Measurements from ENCODE around the gene ORM1. TPM values are rescaled to one million over a fixed set of nuclear protein-coding genes. Genes with fewer than 3 reads are reported as not detected.

The ORM1 gene
- total RNA-seq, 3 donors from 2014 or later = 2.8 TPM; not detected in 2

- H3K36me3 ChIP-seq (ENCODE audit: low read depth) = peaks cover 37% of the 10 kb centered on the region
- ATAC-seq = no peak
- TF ChIP-seq, protein P1, sequence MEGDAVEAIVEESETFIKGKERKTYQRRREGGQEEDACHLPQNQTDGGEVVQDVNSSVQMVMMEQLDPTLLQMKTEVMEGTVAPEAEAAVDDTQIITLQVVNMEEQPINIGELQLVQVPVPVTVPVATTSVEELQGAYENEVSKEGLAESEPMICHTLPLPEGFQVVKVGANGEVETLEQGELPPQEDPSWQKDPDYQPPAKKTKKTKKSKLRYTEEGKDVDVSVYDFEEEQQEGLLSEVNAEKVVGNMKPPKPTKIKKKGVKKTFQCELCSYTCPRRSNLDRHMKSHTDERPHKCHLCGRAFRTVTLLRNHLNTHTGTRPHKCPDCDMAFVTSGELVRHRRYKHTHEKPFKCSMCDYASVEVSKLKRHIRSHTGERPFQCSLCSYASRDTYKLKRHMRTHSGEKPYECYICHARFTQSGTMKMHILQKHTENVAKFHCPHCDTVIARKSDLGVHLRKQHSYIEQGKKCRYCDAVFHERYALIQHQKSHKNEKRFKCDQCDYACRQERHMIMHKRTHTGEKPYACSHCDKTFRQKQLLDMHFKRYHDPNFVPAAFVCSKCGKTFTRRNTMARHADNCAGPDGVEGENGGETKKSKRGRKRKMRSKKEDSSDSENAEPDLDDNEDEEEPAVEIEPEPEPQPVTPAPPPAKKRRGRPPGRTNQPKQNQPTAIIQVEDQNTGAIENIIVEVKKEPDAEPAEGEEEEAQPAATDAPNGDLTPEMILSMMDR (IDR thresholded peaks at IDR 0.05) = no peak
- no peak for DNase-seq
- H3K4me3 ChIP-seq = no peak overlapping the region
- H3K9me3 ChIP-seq = no peaks in the 10 kb centered on the region
- intact Hi-C loops (cut with DNase I, micrococcal nuclease) = no loop called here
- H3K4me1 ChIP-seq (ENCODE audit: low read depth) = peaks cover 17% of the 10 kb centered on the region
Measured at GRCh38 chr9:114362394-114362793, 39.5 kb downstream of the ORM1 start.

GRCh38 chr9:114363424-114363823, 40.5 kb downstream of the ORM1 start:
- no peaks in the 10 kb centered on the region for H3K9me3 ChIP-seq
- no peak overlapping the region for H3K4me3 ChIP-seq
- peaks cover 20% of the 10 kb centered on the region for H3K4me1 ChIP-seq (ENCODE audit: low read depth)
- no peak for ATAC-seq
- no peak for DNase-seq
- TF ChIP-seq, protein P1 (IDR thresholded peaks at IDR 0.05) = no peak
- peaks cover 32% of the 10 kb centered on the region for H3K36me3 ChIP-seq (ENCODE audit: low read depth)
- intact Hi-C loops (cut with DNase I, micrococcal nuclease) = no loop called here

- no peak for DNase-seq
Measured at GRCh38 chr9:114364134-114365041, 41.5 kb downstream of the ORM1 start.

GRCh38 chr9:114365194-114365593, 42.3 kb downstream of the ORM1 start:
- Histone ChIP-seq H3K4me1 (ENCODE audit: low read depth) (peaks cover 20% of the 10 kb centered on the region), H3K9me3 (no peaks in the 10 kb centered on the region), H3K4me3 (no peak overlapping the region), H3K36me3 (ENCODE audit: low read depth) (peaks cover 19% of the 10 kb centered on the region)
- no peak for DNase-seq
- TF ChIP-seq, protein P1 (IDR thresholded peaks at IDR 0.05) = no peak
- intact Hi-C loops (cut with DNase I, micrococcal nuclease) = no loop called here
- no peak for ATAC-seq

More at GRCh38 chr9:114364134-114365041, 41.5 kb downstream of the ORM1 start:
- H3K36me3 ChIP-seq (ENCODE audit: low read depth) = peaks cover 27% of the 10 kb centered on the region
- intact Hi-C loops (cut with DNase I, micrococcal nuclease) = no loop called here
- H3K9me3 ChIP-seq = no peaks in the 10 kb centered on the region
- TF ChIP-seq, protein P1 (IDR thresholded peaks at IDR 0.05) = no peak
- peak; percentile 3 for ATAC-seq
- H3K4me1 ChIP-seq (ENCODE audit: low read depth) = peaks cover 20% of the 10 kb centered on the region
- no peak overlapping the region for H3K4me3 ChIP-seq

DNA sequence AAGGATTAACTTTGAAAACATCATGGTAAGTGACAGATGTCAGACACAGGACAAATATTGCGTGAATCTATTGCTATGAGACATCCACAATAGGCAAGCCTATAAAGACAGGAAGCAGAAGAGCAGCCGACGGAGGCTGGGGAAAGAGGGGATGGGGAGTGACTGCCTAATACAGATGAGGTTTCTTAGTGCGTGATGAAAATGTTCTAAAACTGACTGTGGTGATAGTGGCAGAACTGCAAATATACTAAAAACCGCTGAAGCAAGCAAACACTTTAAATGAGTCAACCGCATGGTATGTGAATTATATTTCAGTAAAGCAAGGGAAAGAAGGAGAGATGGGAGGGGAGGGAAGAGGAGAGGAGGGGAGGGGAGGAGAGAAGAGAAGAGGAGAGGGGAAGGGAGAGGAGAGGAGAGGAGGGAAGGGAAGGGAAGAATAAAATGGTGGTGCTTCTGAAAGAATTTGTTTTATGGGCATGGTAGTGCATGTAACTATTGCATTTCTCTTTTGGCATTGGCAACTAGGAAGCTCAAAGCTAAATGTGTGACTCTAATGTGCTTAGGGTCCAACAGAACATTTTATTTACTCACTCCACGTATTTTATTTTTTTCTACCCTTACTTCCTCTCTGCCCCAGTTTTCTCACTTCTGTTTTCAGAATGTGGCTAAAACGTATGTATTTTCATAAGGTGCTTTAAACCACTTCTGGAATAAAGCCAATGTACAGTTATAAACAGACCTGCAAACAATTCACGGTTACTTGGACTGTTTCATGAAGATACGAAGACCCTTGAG, 43.6 kb downstream of the ORM1 start:
- TF ChIP-seq, protein P1 (IDR thresholded peaks at IDR 0.05) = no peak
- Histone ChIP-seq H3K4me1 (ENCODE audit: low read depth) (peaks cover 26% of the 10 kb centered on the region), H3K36me3 (ENCODE audit: low read depth) (peaks cover 8% of the 10 kb centered on the region), H3K9me3 (no peaks in the 10 kb centered on the region), H3K4me3 (no peak overlapping the region)
- DNase-seq = no peak
- intact Hi-C loops (cut with DNase I, micrococcal nuclease) = no loop called here
- peak; percentile 60 for ATAC-seq

Measured in mucosa of descending colon (tissue), 3 donors.